NCI-H526 treated with DMSO at 0.1 percent for 48 hours (cell line): ENCODE data around the gene LHPP.

Source experiments
- DNase-seq: peaks from one replicate; lab custom pipeline; 2025; lab: John Stamatoyannopoulos, UW

LHPP gene

DNA sequence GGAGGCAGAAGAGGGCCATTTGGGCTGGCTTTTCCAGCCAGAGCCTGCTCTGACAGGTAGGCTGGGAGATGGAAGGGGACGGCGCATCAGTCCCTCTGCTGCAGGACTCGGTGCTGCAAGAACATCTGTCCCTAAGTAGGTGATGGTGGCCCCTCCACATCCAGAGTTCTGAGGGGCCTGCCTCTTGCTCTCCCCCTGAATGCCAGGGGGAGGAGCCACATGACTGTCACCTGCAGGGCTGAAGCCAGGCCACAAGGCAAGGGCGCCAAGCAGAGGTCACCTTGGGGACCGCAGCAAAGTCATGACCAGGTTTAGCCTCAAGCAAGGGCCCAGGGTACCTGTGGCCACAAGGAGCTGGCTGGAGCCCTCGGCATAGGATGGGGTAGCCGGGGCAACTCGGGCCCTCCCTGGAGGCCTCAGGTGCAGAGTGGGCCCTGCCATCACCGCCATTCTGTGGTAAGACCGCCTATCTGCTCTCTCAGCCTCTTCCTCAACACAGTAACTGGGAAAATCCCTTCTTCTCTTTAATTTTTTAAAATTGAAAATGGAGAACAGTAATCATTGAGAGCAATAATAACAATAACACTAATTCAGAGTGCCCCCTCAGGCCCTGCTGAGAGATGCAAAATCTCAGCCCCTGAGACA, 183.3 kb downstream of the LHPP start:
- no peak for DNase-seq

DNA sequence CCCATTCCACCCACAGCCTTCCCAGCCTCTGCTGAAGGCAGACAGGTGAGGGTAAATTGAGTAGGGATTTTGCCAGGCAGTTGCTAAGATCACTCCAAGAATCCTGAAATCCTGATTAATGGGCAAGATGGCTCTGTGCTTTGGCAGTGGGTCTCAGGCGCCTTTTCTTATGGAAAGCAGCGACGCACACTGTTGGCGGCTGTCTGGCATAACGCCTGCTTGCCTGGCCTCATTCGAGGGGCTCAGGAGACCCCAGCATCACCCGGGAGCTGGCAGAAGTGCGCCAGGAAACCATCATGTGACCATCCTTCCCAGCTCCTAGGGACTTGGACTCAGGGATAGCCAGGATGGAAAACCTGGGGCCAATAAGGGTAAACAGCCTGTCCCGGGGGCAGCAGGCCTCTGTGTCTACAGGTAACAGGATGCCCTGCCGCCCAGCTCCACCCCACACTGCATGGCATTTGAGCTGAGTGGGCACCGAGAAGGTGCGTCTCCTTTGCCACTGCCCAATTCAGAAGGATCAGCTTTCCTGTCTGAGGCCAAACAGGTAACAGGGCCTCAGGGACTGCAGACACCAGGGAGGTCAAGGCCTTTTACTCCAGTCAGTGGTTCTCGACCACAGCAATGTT, 184.0 kb downstream of the LHPP start:
- DNase-seq = no peak

DNA sequence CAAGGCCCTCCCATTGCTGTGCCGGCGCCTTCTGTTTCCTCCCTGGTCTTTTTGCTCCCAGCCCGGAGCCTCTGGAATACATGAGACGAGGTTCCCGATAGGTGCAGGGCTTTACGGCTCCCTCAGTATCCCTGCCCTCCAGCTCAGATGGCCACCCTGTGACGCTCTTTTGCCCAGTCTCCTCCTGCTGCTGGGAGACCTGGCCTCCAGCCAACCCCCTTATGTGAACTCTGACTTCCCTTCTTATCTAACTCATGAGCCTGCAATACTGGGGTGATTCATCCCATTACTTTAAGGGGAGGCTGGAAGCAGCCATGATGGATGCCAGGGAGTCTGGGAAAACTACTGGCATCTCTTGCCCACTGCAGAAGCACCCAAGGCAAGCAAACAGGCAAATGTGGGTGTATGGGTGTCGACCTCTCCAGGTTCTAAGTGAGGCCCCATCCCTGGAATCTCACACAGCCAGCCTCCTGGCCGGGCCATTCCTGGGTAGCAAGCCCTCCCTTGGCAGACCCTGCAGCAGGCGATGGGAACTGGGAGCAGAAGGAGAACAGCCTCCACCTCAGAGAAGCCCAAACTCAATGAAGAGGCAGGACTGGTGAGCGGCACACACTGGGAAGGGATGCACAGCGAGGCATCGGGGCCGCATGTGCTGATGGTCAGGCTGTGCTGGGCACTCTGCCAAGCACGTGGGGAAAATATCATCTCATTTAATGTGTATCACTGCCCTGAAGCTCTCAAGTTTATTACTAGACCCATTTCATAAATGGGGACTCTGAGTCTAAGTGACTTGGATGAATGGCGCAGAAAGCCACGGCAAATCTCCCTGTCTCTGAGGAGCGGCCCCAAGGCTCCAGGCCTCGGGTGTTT, 185.1 kb downstream of the LHPP start:
- DNase-seq = no peak

DNA sequence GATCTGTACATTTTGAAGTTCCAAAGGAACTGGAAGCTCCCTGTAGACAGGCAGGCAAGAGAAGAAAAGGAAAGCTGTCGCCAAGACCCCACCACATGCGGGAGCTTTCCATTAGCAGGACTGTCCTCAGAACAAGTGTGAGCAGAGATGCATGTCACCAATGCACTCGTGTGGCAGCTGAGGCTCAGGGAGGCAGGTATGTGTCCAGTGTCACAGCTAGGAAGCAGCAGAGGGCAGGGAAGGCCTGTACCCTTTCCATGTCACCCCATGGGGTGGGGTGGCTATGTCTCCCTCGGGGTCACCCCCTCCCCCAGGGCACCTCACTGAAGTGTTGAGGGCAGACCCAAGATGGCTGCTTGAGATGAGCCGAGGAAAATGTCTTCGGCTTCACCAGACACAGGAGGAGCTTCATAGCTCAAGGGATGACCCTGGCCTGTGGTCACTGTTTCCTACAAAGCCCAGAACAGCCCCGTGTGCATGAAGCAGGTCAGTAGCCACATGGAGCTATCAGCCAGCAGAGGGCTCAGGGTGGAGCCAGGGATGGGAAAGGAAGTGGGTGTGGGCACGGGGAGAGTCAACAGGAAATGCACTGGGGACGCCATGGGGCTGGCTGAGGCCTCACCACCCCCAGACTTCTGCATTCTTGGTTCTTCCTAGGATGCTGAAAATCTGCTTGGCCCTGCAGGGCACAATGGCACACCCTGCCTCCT, 186.0 kb downstream of the LHPP start:
- no peak for DNase-seq

DNA sequence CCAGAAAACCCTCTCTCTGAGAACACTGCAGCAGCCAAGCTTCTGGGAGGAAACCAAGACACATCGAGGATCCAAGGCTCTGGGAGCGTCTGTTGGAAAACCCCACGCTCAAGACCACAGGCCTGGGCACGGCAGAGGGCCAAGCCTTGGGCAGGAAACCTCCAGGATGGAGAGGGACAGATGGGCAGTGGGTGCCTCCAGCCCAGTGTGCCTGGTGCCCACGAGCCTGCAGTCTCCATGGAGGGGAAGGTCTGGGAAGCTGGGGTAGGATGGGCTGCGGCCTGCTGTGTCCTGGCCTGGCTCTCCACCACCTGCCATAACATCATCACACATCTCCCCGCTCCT, 186.5 kb downstream of the LHPP start:
- no peak for DNase-seq

DNA sequence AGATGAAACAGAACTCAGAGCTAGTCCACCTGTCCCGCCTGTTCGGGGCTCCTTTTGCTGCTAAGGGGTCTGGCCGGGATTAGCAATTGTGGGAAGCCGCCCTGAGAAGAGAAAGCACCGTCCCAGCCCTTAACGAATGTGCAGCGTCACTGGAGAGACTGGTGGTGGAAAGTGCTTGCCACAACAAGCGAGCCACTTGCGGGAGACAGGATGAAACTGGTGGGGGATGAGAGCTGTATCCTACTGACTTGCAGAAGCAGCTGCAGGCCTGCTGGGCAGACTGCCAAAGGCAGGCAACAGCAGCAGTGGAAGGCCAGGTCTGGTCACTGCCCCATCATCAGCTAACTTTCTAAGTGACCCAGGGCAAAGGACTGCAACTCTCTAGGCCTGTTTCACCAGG, 187.1 kb downstream of the LHPP start:
- no peak for DNase-seq

GRCh38 chr10:124649214-124649613, 187.6 kb downstream of the LHPP start:
- DNase-seq = no peak

DNA sequence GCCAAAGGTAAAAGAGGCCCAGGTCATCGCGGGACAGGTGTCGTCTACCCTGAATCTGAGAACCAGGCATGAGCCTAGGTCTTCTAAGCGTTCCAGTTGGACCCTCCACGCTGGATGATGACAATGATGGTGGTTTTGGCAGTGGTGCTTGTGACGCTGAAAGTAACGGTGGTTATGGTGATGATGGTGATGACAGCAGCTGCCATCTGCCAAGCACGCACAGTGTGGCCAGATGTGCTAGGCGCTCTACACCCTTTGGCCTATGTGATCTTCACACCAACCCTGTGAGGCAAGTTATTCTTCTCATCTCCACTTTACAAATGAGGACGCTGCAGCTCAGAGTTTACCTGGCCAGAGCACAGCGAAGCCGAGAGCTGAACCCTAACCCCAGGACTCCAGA, 188.6 kb downstream of the LHPP start:
- no peak for DNase-seq

DNA sequence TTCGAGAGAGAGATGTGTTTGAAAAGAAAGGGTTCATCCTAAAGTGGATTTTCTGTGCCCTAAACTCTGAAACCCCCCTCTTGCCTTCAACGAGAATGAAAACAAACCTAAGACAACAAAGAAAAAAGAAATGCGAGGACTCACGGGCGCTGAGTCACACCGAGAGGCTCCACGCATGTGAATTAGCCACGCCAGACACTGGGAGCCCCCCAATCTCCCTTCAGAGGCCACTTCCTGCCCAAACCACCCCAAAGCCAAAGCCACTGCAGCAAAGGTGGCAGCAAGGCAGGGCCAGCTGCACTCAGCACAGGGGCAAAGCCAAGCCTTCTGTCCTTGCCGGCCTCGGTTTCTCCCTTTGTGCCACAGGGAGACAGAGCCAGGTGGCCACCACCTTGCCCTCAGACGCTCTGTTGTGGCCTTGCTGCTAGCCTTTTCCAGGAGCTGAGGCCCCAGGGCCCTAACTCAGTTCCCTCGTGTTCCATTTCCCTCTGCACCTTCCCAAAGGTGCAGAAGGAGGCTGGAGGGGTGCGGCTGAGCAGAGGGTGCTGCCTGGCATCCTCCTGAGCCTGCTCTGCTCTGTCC, 189.3 kb downstream of the LHPP start:
- DNase-seq = no peak

- no peak for DNase-seq
These were observed 189.8 kb downstream of the LHPP start for GRCh38 chr10:124651402-124651891.

DNA sequence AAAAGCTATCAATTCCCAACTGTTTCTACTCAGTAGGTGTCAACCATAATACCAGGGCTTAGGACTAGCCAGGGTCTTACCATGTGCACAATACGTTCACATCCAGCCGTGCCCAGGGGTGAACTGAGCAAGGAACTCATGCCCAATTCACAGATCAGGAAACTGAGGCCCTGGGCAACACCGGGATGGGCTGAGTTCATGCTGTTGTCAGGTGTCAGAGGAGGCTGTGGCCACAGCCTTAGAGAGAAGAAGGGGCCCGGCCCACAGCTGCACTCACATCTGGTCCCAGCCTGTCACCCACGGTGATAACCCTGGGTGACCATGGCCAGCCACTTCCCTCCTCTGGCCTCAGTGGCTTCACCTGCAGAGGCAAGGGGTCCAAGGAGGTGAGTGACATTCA, 190.6 kb downstream of the LHPP start:
- no peak for DNase-seq

DNA sequence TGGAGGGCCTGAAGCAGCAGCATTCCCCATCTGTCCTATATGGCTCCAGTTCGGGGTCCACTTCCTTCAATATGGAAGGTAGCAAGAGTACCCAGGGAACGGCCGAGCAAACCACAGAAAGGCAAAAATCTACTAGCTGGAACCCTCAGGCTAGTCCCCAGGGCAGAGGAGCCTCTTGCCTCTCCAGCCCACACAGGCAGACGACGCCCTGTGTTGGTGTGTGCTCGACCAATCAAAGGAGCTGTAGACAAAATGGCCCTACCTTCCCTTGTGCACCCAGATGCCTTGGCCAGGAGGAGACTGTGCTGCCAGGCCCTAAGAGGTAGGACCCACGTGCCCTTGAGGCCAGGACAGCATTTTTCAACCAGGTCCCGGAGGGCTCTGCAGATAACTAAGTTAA, 191.1 kb downstream of the LHPP start:
- no peak for DNase-seq

- no peak for DNase-seq
These were observed 191.7 kb downstream of the LHPP start for GRCh38 chr10:124653311-124653710.

DNA sequence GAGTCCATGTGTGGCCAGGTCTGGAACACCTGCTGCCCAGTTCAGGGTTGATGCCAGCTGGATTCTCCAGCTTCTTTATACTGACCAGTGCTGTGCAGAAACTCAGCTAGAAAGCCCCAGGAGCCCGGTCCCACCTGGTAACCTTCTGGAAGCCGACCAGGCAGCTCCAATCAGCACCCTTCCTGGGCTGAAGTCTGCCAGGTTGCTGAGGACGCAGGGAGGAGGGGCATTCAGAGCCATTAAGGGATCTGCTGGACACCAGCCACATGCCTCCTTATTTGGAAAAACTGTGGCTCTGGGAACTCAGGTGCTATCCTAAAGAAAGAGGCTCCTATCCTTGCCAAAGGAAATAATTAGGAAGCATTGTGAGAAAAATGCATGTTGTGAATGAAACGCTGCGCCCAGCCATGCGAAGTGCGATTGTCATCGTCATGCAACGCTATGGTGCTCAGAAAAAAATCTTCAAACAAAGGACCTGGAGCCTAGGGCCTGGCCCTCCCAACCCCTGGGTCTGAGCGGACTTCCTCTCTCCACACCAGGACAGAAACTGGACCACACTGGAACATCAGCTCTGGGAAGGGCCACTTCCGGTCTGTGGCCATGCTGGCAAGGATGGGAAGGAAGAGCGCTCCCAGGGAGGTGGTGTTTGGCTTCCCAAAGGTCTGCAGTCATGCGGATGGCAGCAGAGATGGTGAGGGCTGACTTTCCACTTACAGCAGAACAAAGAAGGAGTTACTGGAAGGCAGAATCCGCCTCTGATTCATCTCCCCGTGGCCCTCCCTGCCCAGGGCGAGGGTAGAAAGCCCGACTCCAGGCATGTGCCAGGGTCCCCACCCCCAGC, 192.4 kb downstream of the LHPP start:
- DNase-seq = no peak

DNA sequence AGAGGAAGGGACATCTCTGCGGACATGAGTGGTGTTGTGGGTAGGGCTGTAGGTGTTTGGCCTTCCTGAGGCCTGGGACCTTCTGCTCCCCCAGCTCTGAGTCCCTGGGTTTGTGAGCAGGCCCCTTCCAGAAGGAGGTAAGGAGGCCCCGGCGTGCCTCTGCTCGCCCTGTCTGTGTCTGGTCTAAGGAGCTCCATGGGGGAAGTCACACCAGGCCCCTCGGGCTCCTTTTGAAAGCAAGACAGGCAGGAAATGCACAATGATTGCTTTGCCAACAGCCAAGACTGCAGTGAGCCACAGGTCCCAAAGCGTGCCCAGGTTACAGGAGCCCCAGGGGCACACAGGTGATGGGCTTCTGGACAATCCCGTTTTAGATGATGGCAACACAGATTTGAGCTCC, 193.1 kb downstream of the LHPP start:
- DNase-seq = no peak

GRCh38 chr10:124655191-124656112, 193.8 kb downstream of the LHPP start:
- DNase-seq = no peak

GRCh38 chr10:124656113-124656490, 194.5 kb downstream of the LHPP start:
- DNase-seq = no peak

GRCh38 chr10:124656541-124656940, 194.9 kb downstream of the LHPP start:
- no peak for DNase-seq

GRCh38 chr10:124657806-124658205, 196.2 kb downstream of the LHPP start:
- no peak for DNase-seq

- no peak for DNase-seq
These were observed 197.1 kb downstream of the LHPP start for GRCh38 chr10:124658591-124659242.
